H1 (cell line): ENCODE measurements around the gene GATB. TPM values are rescaled to one million over a fixed set of nuclear protein-coding genes. Genes with fewer than 3 reads are reported as not detected.

Experiments
- CTCF ChIA-PET: fragments of 300-600 bp; sonication (Branson Sonifier 250); formaldehyde crosslinking; loops from one replicate; lab custom pipeline; 2021; ENCODE audit not compliant: partially characterized antibody; lab: Charles Lee
- POLR2A ChIA-PET: fragments of 300-600 bp; sonication (Branson Sonifier 250); formaldehyde crosslinking; loops from one replicate; lab custom pipeline; 2021; ENCODE audit warnings: inconsistent platforms; ENCODE audit not compliant: partially characterized antibody; lab: Charles Lee
- DNase-seq, 2 experiments: peaks; one replicate each; pipeline versions ENCODE4 v3.0.0 to v3.0.0-alpha.2; 2010 to 2022; ENCODE audit warnings: low spot score in 2 of 2, low read depth in 1 of 2, mixed read lengths in 1 of 2
- FAIRE-seq: peaks from 2 replicates; lab custom pipeline; 2011; peaks lifted over from hg19 to GRCh38; lab: Jason Lieb, UNC
- H2AFZ ChIP-seq: 2 replicates; pipeline ENCODE4 v1.8.1; 2012; ENCODE audit warnings: low read length, inconsistent platforms
- H2AK5ac ChIP-seq: 2 replicates; pipeline ENCODE4 v1.6.1; 2013; ENCODE audit warnings: low read depth, low read length
- H2BK120ac ChIP-seq: replicated peaks from 2 replicates; pipeline ENCODE3; 2013; ENCODE audit warnings: low read depth, low read length, inconsistent platforms
- H2BK12ac ChIP-seq: 2 replicates; pipeline ENCODE4 v1.6.1; 2013; ENCODE audit warnings: low read depth, low read length
- H2BK15ac ChIP-seq: 2 replicates; pipeline ENCODE4 v1.6.1; 2013; ENCODE audit warnings: low read length
- H2BK20ac ChIP-seq: 2 replicates; pipeline ENCODE4 v1.6.1; 2013; ENCODE audit warnings: low read length
- H2BK5ac ChIP-seq: 2 replicates; pipeline ENCODE4 v1.6.1; 2013; ENCODE audit warnings: low read depth, low read length
- H3K14ac ChIP-seq: 2 replicates; pipeline ENCODE4 v1.6.1; 2013; ENCODE audit warnings: inconsistent platforms; ENCODE audit not compliant: insufficient read length
- H3K18ac ChIP-seq: 2 replicates; pipeline ENCODE4 v1.6.1; 2013; ENCODE audit warnings: low read length; ENCODE audit errors: extremely low read depth
- H3K23ac ChIP-seq: 2 replicates; pipeline ENCODE4 v1.6.1; 2013; ENCODE audit warnings: inconsistent platforms; ENCODE audit not compliant: insufficient read length
- H3K23me2 ChIP-seq: 2 replicates; pipeline ENCODE4 v1.6.1; 2013; ENCODE audit warnings: low read depth, low read length
- H3K27ac ChIP-seq: 2 replicates; pipeline ENCODE4 v1.6.1; 2011; ENCODE audit warnings: low read depth, low read length, inconsistent platforms
- H3K27me3 ChIP-seq, 4 experiments: replicated peaks in 1 of 4; 1 replicate in 1 of 4; 2 replicates in 3 of 4; pipeline versions ENCODE4 v1.6.1 to v1.8.1; 2011 to 2013; ENCODE audit warnings: low read length in 3 of 4, mild to moderate bottlenecking in 3 of 4, inconsistent platforms in 2 of 4, mixed read lengths in 2 of 4, moderate library complexity in 1 of 4; ENCODE audit not compliant: control insufficient read depth in 3 of 4, insufficient read depth in 3 of 4; ENCODE audit errors: extremely low read depth in 1 of 4
- H3K36me3 ChIP-seq, 4 experiments: 2 replicates each; pipeline versions ENCODE4 v1.6.1 to v1.8.1; 2011 to 2013; ENCODE audit warnings: mild to moderate bottlenecking in 4 of 4, low read length in 3 of 4, moderate library complexity in 2 of 4, control low read depth in 1 of 4, inconsistent platforms in 1 of 4; ENCODE audit not compliant: insufficient read depth in 4 of 4, control insufficient read depth in 2 of 4
- H3K4ac ChIP-seq: replicated peaks from 2 replicates; pipeline ENCODE3; 2013; ENCODE audit warnings: low read length, low read depth, mixed read lengths, inconsistent platforms; ENCODE audit not compliant: insufficient read length
- H3K4me1 ChIP-seq, 4 experiments: replicated peaks in 1 of 4; 1 replicate in 1 of 4; 2 replicates in 3 of 4; pipeline versions ENCODE4 v1.6.1 to v1.8.1; 2011 to 2013; ENCODE audit warnings: low read length in 3 of 4, inconsistent platforms in 2 of 4, mixed read lengths in 1 of 4; ENCODE audit not compliant: insufficient read depth in 4 of 4, control insufficient read depth in 3 of 4
- H3K4me2 ChIP-seq, 2 experiments: 2 replicates each; pipeline versions ENCODE4 v1.6.1 to v1.8.1; 2011 to 2013; ENCODE audit warnings: low read depth in 2 of 2, low read length in 2 of 2, control low read depth in 1 of 2, inconsistent platforms in 1 of 2, mild to moderate bottlenecking in 1 of 2; ENCODE audit not compliant: insufficient read depth in 1 of 2
- H3K4me3 ChIP-seq, 4 experiments: fragments of 200-600, 300-600 bp in 1 of 4; sonication (generic), shearing (Covaris generic), sonication (Bioruptor Twin) in 1 of 4; 2 replicates each; pipeline versions ENCODE4 v1.5.1 to v1.8.1; 2011 to 2016; ENCODE audit warnings: low read length in 4 of 4, low read depth in 3 of 4, control low read depth in 2 of 4, inconsistent platforms in 2 of 4, mild to moderate bottlenecking in 2 of 4, mixed read lengths in 1 of 4, moderate library complexity in 1 of 4; ENCODE audit not compliant: insufficient read depth in 2 of 4; ENCODE audit errors: extremely low read depth in 1 of 4
- H3K56ac ChIP-seq: replicated peaks from 2 replicates; pipeline ENCODE3; 2013; ENCODE audit warnings: low read depth, mild to moderate bottlenecking, mixed read lengths, low read length, inconsistent platforms; ENCODE audit not compliant: insufficient read length
- H3K79me1 ChIP-seq: 2 replicates; pipeline ENCODE4 v1.6.1; 2013; ENCODE audit warnings: low read depth, low read length, control low read depth
- H3K79me2 ChIP-seq, 2 experiments: 2 replicates each; pipeline versions ENCODE4 v1.6.1 to v1.8.1; 2012 to 2013; ENCODE audit warnings: low read length in 2 of 2, mild to moderate bottlenecking in 2 of 2, inconsistent platforms in 1 of 2; ENCODE audit not compliant: insufficient read depth in 2 of 2, control insufficient read depth in 1 of 2
- H3K9ac ChIP-seq, 4 experiments: replicated peaks in 1 of 4; 1 replicate in 1 of 4; 2 replicates in 3 of 4; pipeline versions ENCODE4 v1.6.1 to v1.8.1; 2011 to 2013; ENCODE audit warnings: low read depth in 3 of 4, low read length in 3 of 4, control low read depth in 2 of 4, mild to moderate bottlenecking in 2 of 4, moderate library complexity in 2 of 4, inconsistent platforms in 1 of 4; ENCODE audit errors: extremely low read depth in 1 of 4
- H3K9me3 ChIP-seq, 2 experiments: 2 replicates each; pipeline versions ENCODE4 v1.6.1 to v1.8.1; 2012 to 2013; ENCODE audit warnings: mild to moderate bottlenecking in 2 of 2, moderate library complexity in 2 of 2, control low read depth in 1 of 2, inconsistent platforms in 1 of 2, low read depth in 1 of 2, low read length in 1 of 2, mixed read lengths in 1 of 2; ENCODE audit not compliant: insufficient read depth in 2 of 2
- H4K20me1 ChIP-seq, 2 experiments: replicated peaks in 1 of 2; 2 replicates each; pipeline versions ENCODE3 to v1.8.1; 2011 to 2013; ENCODE audit warnings: inconsistent platforms in 2 of 2, low read length in 2 of 2, mild to moderate bottlenecking in 1 of 2; ENCODE audit not compliant: insufficient read depth in 2 of 2, control insufficient read depth in 1 of 2
- H4K5ac ChIP-seq: 2 replicates; pipeline ENCODE4 v1.6.1; 2013; ENCODE audit warnings: low read length, low read depth, mixed read lengths, inconsistent platforms; ENCODE audit not compliant: insufficient read length
- H4K8ac ChIP-seq: 2 replicates; pipeline ENCODE4 v1.8.0; 2013; ENCODE audit warnings: mild to moderate bottlenecking, moderate library complexity, low read length, inconsistent platforms; ENCODE audit not compliant: insufficient read depth; ENCODE audit errors: extremely low read depth
- H4K91ac ChIP-seq: replicated peaks from 2 replicates; pipeline ENCODE3; 2013; ENCODE audit warnings: low read length, mixed read lengths, inconsistent platforms; ENCODE audit not compliant: insufficient read length
- BCL11A ChIP-seq, 2 experiments: IDR thresholded peaks; one replicate each; pipeline ENCODE4 v1.6.1; 2011; ENCODE audit warnings: low read depth in 2 of 2, low read length in 2 of 2, mild to moderate bottlenecking in 2 of 2
- CREB1 ChIP-seq: IDR thresholded peaks from 2 replicates; pipeline ENCODE4 v1.6.1; 2012; ENCODE audit warnings: inconsistent platforms
- SP1 ChIP-seq: IDR thresholded peaks from 2 replicates; pipeline ENCODE4 v1.6.1; 2011; ENCODE audit warnings: low read depth, low read length
- WGBS, 2 experiments: shearing (Covaris generic) in 1 of 2; methylation state at CpG; one replicate each; pipeline versions ENCODE4 v1.1.6 to v1.1.7; 2013 to 2015; ENCODE audit warnings: low lambda C conversion rate in 2 of 2, mixed read lengths in 2 of 2, inconsistent platforms in 1 of 2, low coverage in 1 of 2, missing lambda C conversion rate in 1 of 2; ENCODE audit not compliant: insufficient replicate concordance in 2 of 2, insufficient coverage in 1 of 2, insufficient read length in 1 of 2; ENCODE audit errors: extremely low coverage in 1 of 2, missing lambda C conversion rate in 1 of 2; 5-methylcytosine and 5-hydroxymethylcytosine counted together
- polyA plus RNA-seq, 7 experiments: library from polyadenylated mRNA; depleted of rRNA in 3 of 7; stranded (reverse) in 5 of 7; unstranded in 2 of 7; fragments of >200 nt in 5 of 7; fragments of 200-250 nt in 2 of 7; gene quantifications; 1 replicate in 5 of 7; 2 replicates in 1 of 7; 4 replicates in 1 of 7; pipeline versions ENCODE4 v1.2.1 to v1.2.3, GENCODE V29; 2011 to 2013; ENCODE audit warnings: missing spikeins in 2 of 7, mixed read lengths in 2 of 7
- total RNA-seq: library from RNA; stranded (reverse); fragmentation: NEBNext Ultra II Directional; extraction: Animal tissue kit (Norgen Biotek cat#: 25700); gene quantifications from 2 replicates; pipeline ENCODE4 v1.2.1, GENCODE V29; 2021

Gene GATB
- total and polyA plus RNA-seq, 2 of the 8 experiments (the other 6 are each of a cell fraction or from before 2014, with no cell fraction given) = 15.3 to 18.0 TPM

DNA sequence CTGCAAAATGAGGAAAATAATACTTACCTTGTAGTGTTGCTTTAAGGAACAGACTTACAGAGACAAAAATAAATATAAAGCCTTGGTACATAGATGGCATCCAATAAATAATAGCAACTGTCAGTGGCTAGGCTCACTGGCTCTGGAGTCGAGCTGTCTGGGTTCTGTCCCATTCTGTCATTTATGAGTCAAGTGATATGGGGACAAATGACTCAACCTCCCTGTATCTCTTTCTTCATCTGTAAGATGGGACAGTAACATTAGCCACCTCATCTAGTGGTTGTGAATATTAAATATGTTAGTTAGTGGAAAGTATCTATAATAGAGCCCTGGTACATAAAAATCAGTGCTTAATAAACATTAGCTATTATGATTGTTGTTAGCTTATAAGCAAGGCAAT is 16.7 kb upstream of the GATB start:
- no peaks in the 10 kb centered on the region for H3K4me1 ChIP-seq
- no peak overlapping the region for H3K14ac ChIP-seq
- POLR2A ChIA-PET = no interaction called here
- TF ChIP-seq CREB1 = no peak
- TF ChIP-seq BCL11A (IDR thresholded peaks at IDR 0.05; ENCODE audit: low read depth in 2 of 2, low read length in 2 of 2) = no peak
- TF ChIP-seq SP1 = no peak
- H3K9me3 ChIP-seq = peaks cover 12 to 22% of the 10 kb centered on the region in 2 experiments; a peak in 3 of 4 replicates
- no peak overlapping the region for H3K4me3 ChIP-seq
- no peak overlapping the region for H3K27ac ChIP-seq
- no peak overlapping the region for H3K4me2 ChIP-seq
- no peaks in the 10 kb centered on the region for H3K79me1 ChIP-seq
- no peak overlapping the region for H2BK120ac ChIP-seq
- H2AK5ac ChIP-seq = no peak overlapping the region
- no peak overlapping the region for H2BK12ac ChIP-seq
- H3K23ac ChIP-seq = no peak overlapping the region
- H3K23me2 ChIP-seq = no peaks in the 10 kb centered on the region
- H3K4ac ChIP-seq = no peak overlapping the region
- CTCF ChIA-PET = interaction anchor here (0.8 kb wide), 1 partner anchor 12 kb away, joined by 3 read pairs; no protein-coding TSS in a partner anchor
- H3K36me3 ChIP-seq = 0 out of 8 replicates have a peak, but pooled peaks cover 0 to 3% (median 0%) of the 10 kb centered on the region in 4 experiments
- no peaks in the 10 kb centered on the region for H3K27me3 ChIP-seq
- DNase-seq (no peak), FAIRE-seq (no peak)
- 94% methylated on average over 1 of the region's 1 CpG; no CpG with 5 or more reads in 1 of the 2 experiments for WGBS, 2 experiments
- H2AFZ ChIP-seq = no peak overlapping the region
- no peak overlapping the region for H3K18ac ChIP-seq
- no peak overlapping the region for H2BK15ac ChIP-seq
- H2BK5ac ChIP-seq = no peak overlapping the region
- no peak overlapping the region for H2BK20ac ChIP-seq
- H3K79me2 ChIP-seq = no peaks in the 10 kb centered on the region
- H4K8ac ChIP-seq = no peak overlapping the region
- H3K9ac ChIP-seq = no peak overlapping the region
- no peak overlapping the region for H4K91ac ChIP-seq
- H4K20me1 ChIP-seq = no peaks in the 10 kb centered on the region
- no peak overlapping the region for H3K56ac ChIP-seq
- no peak overlapping the region for H4K5ac ChIP-seq
